ENCODE data around the gene SLC7A10. TPM values are rescaled to one million over a fixed set of nuclear protein-coding genes. Genes with fewer than 3 reads are reported as not detected.

SLC7A10 gene
- total and polyA plus RNA-seq, 2 donors (not counting 1 experiment from before 2014, with no cell fraction given), result not detected

DNA sequence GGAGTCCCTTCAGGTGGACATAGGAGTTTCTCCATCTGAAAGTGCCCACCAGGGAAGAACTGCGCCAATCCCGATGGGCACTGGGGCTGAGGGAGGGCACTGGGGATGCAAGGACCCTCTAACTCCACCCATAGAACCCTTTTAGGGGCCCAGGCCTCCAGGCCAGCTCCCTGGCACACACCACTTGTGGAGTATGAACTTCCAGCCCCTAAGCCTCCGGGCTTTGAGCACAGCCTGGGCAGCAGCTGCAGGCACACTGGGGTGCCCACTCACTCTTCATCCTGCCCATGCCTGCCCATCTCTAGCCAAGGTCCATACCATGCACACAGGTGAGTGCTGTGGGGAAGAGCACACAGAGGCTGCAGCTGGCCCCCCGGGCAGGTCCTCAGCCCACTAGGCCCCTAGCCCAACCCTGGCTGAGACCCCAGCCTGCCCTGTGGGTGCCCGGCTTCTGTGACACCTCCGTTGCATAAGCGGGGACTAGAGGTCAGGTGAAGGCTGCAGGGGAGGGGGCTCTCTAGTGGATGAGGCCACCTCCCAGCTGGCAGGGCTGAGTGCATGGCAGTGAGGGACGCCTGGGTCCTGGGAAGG lies 14.6 kb upstream of the SLC7A10 start:
- H3K4me3 ChIP-seq (replicated peaks in 1 of 4; ENCODE audit: control extremely low read depth in 1 of 4, insufficient read depth in 1 of 4, low read depth in 3 of 4, low read length in 4 of 4), result no peak overlapping the region
- no peaks in the 10 kb centered on the region for H3K4me1 ChIP-seq (ENCODE audit: control insufficient read depth, extremely low read depth, insufficient read depth, low read length)
- no peak for DNase-seq (ENCODE audit: low read depth in 2 of 2)
- no peaks in the 10 kb centered on the region for H3K79me2 ChIP-seq (ENCODE audit: control insufficient read depth, insufficient read depth, low read length)
- H3K4me2 ChIP-seq (ENCODE audit: extremely low read depth, insufficient read depth, low read length), result no peak overlapping the region
- H3K36me3 ChIP-seq (ENCODE audit: control insufficient read depth, insufficient read depth, low read length), result no peaks in the 10 kb centered on the region
- no peaks in the 10 kb centered on the region for H3K27me3 ChIP-seq (ENCODE audit: control insufficient read depth, insufficient read depth, low read length)
- no peak overlapping the region for H3K9ac ChIP-seq (ENCODE audit: insufficient read depth, low read length)
- H4K20me1 ChIP-seq (ENCODE audit: control insufficient read depth, extremely low read depth, insufficient read depth, low read length), result no peaks in the 10 kb centered on the region
- TF ChIP-seq, protein P1, sequence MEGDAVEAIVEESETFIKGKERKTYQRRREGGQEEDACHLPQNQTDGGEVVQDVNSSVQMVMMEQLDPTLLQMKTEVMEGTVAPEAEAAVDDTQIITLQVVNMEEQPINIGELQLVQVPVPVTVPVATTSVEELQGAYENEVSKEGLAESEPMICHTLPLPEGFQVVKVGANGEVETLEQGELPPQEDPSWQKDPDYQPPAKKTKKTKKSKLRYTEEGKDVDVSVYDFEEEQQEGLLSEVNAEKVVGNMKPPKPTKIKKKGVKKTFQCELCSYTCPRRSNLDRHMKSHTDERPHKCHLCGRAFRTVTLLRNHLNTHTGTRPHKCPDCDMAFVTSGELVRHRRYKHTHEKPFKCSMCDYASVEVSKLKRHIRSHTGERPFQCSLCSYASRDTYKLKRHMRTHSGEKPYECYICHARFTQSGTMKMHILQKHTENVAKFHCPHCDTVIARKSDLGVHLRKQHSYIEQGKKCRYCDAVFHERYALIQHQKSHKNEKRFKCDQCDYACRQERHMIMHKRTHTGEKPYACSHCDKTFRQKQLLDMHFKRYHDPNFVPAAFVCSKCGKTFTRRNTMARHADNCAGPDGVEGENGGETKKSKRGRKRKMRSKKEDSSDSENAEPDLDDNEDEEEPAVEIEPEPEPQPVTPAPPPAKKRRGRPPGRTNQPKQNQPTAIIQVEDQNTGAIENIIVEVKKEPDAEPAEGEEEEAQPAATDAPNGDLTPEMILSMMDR (conservative IDR thresholded peaks at IDR 0.05 in 1 of 2, IDR thresholded peaks at IDR 0.05 in 1 of 2; ENCODE audit: low read depth in 1 of 2, low read length in 2 of 2), result no peak
- TF ChIP-seq EZH2 (IDR thresholded peaks at IDR 0.05; ENCODE audit: low read length, missing control alignments), result no peak
- H3K9me3 ChIP-seq (ENCODE audit: control insufficient read depth, insufficient read depth, low read depth, low read length), result no peaks in the 10 kb centered on the region
- H3K27ac ChIP-seq (ENCODE audit: insufficient read depth, low read length), result no peak overlapping the region
- no peak overlapping the region for H2AFZ ChIP-seq (ENCODE audit: low read length)

DNA sequence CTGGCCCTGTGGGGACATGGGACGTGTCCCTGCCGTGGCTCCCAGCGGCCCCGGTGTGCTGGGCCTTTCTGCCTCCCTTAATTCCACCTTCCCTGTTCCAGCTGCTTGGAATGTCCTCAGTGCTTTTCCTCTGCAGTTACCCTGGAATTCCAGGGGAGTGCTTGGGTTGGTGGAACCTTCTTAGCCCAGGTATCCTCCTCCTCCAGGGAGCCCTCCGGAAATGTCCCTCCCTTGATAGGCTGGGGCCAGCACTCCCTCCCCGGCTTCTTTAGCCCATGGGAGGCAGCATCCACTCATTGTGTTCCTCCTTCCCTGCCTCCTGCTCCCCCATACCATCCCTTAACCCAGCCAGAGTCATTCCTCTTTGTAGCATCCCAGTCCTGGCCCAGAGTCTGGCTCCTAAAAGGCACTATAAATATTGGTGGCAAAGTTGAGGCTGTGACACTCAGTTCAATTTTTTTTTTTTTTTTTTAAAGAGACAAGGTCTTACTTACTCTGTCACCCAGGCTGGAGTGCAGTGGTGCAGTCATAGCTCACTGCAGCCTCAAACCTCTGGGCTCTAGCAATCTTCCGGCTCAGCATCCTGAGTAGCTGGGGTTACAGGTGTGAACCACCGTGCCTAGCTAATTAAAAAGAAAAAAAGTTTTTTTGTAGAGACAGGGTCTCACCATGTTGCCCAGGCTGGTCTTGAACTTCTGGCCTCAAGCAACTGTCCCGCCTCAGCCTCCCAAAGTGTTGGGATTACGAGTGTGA lies 13.7 kb upstream of the SLC7A10 start:
- H3K9me3 ChIP-seq (ENCODE audit: control insufficient read depth, insufficient read depth, low read depth, low read length), result no peaks in the 10 kb centered on the region
- TF ChIP-seq EZH2 (IDR thresholded peaks at IDR 0.05; ENCODE audit: low read length, missing control alignments), result no peak
- TF ChIP-seq, protein P1 (conservative IDR thresholded peaks at IDR 0.05 in 1 of 2, IDR thresholded peaks at IDR 0.05 in 1 of 2; ENCODE audit: low read depth in 1 of 2, low read length in 2 of 2), result no peak
- H3K4me1 ChIP-seq (ENCODE audit: control insufficient read depth, extremely low read depth, insufficient read depth, low read length), result no peaks in the 10 kb centered on the region
- H3K4me3 ChIP-seq (replicated peaks in 1 of 4; ENCODE audit: control extremely low read depth in 1 of 4, insufficient read depth in 1 of 4, low read depth in 3 of 4, low read length in 4 of 4), result no peak overlapping the region
- H3K4me2 ChIP-seq (ENCODE audit: extremely low read depth, insufficient read depth, low read length), result no peak overlapping the region
- H3K36me3 ChIP-seq (ENCODE audit: control insufficient read depth, insufficient read depth, low read length), result no peaks in the 10 kb centered on the region
- no peak for DNase-seq (ENCODE audit: low read depth in 2 of 2)
- H2AFZ ChIP-seq (ENCODE audit: low read length), result no peak overlapping the region
- H4K20me1 ChIP-seq (ENCODE audit: control insufficient read depth, extremely low read depth, insufficient read depth, low read length), result no peaks in the 10 kb centered on the region
- H3K79me2 ChIP-seq (ENCODE audit: control insufficient read depth, insufficient read depth, low read length), result no peaks in the 10 kb centered on the region
- H3K27ac ChIP-seq (ENCODE audit: insufficient read depth, low read length), result no peak overlapping the region
- no peak overlapping the region for H3K9ac ChIP-seq (ENCODE audit: insufficient read depth, low read length)
- no peaks in the 10 kb centered on the region for H3K27me3 ChIP-seq (ENCODE audit: control insufficient read depth, insufficient read depth, low read length)

DNA sequence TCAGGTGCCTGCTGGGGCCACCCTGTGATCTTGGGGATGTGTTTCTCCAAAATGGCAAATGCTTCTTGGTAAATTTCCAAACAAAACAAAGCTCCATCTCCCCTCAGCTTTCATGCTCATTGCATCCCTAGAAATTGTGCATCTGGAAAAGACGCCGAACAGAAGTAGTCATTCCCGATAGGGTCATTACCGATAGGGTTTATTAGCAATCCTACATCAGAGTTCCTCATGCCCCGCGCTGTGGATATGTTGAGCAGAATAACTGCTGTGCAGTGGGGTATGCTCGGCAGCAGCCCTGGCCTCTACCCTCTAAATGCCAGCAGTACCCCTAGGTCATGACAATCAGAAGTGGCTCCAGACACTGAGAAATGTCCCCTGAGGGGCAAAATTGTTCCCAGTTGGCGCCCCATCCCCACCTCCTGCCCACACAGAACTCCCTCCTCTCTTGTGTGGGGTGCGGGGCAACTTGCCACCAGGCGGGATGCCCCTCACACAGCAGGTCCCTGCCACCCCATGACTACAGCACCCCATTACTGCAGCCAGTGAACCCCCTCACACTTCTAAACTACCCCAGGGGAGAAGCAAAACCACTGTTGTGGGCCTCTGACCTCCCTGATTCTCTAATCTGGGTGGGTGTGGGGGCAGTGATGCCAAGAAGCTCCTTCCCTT lies 13.0 kb upstream of the SLC7A10 start:
- Histone ChIP-seq H3K9ac (ENCODE audit: insufficient read depth, low read length) (no peak overlapping the region), H3K4me1 (ENCODE audit: control insufficient read depth, extremely low read depth, insufficient read depth, low read length) (no peaks in the 10 kb centered on the region), H3K27me3 (ENCODE audit: control insufficient read depth, insufficient read depth, low read length) (no peaks in the 10 kb centered on the region), H4K20me1 (ENCODE audit: control insufficient read depth, extremely low read depth, insufficient read depth, low read length) (no peaks in the 10 kb centered on the region), H3K9me3 (ENCODE audit: control insufficient read depth, insufficient read depth, low read depth, low read length) (no peaks in the 10 kb centered on the region), H2AFZ (ENCODE audit: low read length) (no peak overlapping the region), H3K4me3 (replicated peaks in 1 of 4; ENCODE audit: control extremely low read depth in 1 of 4, insufficient read depth in 1 of 4, low read depth in 3 of 4, low read length in 4 of 4) (no peak overlapping the region), H3K79me2 (ENCODE audit: control insufficient read depth, insufficient read depth, low read length) (no peaks in the 10 kb centered on the region), H3K4me2 (ENCODE audit: extremely low read depth, insufficient read depth, low read length) (no peak overlapping the region), H3K36me3 (ENCODE audit: control insufficient read depth, insufficient read depth, low read length) (no peaks in the 10 kb centered on the region), H3K27ac (ENCODE audit: insufficient read depth, low read length) (no peak overlapping the region)
- DNase-seq (ENCODE audit: low read depth in 2 of 2), result no peak
- no peak for TF ChIP-seq EZH2 (IDR thresholded peaks at IDR 0.05; ENCODE audit: low read length, missing control alignments)
- TF ChIP-seq, protein P1 (conservative IDR thresholded peaks at IDR 0.05 in 1 of 2, IDR thresholded peaks at IDR 0.05 in 1 of 2; ENCODE audit: low read depth in 1 of 2, low read length in 2 of 2), result no peak

Data from fibroblast of lung (primary cell).